Left kidney (tissue), 2 donors: ENCODE results near the gene FGF12. TPM values are rescaled to one million over a fixed set of nuclear protein-coding genes. Genes with fewer than 3 reads are reported as not detected.

Source experiments
- DNase-seq: peaks from one replicate; pipeline ENCODE4 v3.0.0-alpha.2; 2013
- polyA plus RNA-seq: library from polyadenylated mRNA; unstranded; fragments of 120-200 nt; gene quantifications from one replicate; pipeline ENCODE4 v1.2.1, GENCODE V29; 2013; ENCODE audit not compliant: insufficient read length

Gene FGF12
- polyA plus RNA-seq, 1 donor = 7.0 TPM

DNA sequence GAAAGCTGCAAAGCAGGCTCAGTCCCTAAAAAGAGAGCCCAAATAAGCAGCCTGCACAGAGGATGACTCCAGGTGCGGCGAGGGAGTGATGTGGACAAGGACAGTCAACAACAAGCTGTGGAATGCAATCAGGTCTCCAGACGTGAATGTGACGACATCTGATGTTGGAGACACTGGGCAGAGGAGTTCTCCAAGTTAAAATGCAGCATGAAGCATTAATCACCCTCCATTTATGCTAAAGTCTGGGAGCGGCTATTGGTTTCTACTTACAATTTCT, 316.7 kb downstream of the FGF12 start:
- no peak for DNase-seq

GRCh38 chr3:192409838-192410683, 317.3 kb downstream of the FGF12 start:
- DNase-seq = peak; percentile 46

DNA sequence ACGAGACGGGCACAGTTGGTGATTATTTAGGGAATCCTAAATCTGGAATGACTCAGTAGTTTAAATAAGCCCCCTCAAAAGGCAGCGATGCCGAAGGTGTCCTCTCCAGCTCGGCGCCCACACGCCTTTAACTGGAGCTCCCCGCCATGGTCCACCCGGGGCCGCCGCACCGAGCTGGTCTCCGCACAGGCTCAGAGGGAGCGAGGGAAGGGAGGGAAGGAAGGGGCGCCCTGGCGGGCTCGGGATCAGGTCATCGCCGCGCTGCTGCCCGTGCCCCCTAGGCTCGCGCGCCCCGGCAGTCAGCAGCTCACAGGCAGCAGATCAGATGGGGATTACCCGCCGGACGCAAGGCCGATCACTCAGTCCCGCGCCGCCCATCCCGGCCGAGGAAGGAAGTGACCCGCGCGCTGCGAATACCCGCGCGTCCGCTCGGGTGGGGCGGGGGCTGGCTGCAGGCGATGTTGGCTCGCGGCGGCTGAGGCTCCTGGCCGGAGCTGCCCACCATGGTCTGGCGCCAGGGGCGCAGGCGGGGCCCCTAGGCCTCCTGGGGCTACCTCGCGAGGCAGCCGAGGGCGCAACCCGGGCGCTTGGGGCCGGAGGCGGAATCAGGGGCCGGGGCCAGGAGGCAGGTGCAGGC, 318.0 kb downstream of the FGF12 start:
- DNase-seq = peak; percentile 26

DNA sequence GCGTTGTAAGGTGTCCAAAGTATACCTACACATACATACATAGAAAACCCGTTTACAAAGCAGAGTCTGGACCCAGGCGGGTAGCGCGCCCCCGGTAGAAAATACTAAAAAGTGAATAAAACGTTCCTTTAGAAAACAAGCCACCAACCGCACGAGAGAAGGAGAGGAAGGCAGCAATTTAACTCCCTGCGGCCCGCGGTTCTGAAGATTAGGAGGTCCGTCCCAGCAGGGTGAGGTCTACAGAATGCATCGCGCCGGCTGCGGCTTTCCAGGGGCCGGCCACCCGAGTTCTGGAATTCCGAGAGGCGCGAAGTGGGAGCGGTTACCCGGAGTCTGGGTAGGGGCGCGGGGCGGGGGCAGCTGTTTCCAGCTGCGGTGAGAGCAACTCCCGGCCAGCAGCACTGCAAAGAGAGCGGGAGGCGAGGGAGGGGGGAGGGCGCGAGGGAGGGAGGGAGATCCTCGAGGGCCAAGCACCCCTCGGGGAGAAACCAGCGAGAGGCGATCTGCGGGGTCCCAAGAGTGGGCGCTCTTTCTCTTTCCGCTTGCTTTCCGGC, 318.6 kb downstream of the FGF12 start:
- peak; percentile 39 for DNase-seq

DNA sequence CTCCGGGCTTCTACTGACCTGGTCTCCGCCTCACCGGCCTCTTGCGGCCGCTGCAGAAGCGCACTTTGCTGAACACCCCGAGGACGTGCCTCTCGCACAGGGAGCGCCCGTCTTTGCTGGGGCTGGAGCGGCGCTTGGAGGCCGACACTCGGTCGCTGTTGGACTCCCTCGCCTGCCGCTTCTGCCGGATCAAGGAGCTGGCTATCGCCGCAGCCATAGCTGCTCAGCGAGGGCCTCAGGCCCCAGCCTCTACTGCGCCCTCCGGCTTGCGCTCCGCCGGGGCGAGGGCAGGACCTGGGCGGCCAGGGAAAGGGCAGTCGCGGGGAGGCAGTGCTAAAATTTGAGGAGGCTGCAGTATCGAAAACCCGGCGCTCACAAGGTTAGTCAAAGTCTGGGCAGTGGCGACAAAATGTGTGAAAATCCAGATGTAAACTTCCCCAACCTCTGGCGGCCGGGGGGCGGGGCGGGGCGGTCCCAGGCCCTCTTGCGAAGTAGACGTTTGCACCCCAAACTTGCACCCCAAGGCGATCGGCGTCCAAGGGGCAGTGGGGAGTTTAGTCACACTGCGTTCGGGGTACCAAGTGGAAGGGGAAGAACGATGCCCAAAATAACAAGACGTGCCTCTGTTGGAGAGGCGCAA, 319.2 kb downstream of the FGF12 start:
- DNase-seq = peak; percentile 43

DNA sequence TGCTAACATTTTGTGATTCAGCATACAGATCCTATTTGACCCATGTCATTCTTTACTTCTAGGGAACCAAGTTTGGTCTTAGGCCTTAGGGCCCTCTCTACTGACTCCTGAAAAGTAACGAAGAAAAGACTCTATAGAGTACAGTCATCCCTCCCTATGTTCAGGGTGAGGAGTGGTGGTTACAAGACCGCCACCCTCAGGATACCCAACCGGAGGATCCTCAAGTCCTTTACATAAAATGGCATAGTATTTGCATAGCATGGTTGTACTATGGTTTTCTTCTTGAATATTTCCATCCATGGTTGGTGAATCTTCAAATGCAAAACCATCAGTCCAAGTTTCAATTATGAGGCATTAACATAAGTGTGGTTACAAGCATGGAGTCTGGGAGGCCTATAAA, 327.6 kb downstream of the FGF12 start:
- no peak for DNase-seq

GRCh38 chr3:192397012-192397411, 330.3 kb downstream of the FGF12 start:
- no peak for DNase-seq

GRCh38 chr3:192395506-192395905, 331.8 kb downstream of the FGF12 start:
- no peak for DNase-seq

DNA sequence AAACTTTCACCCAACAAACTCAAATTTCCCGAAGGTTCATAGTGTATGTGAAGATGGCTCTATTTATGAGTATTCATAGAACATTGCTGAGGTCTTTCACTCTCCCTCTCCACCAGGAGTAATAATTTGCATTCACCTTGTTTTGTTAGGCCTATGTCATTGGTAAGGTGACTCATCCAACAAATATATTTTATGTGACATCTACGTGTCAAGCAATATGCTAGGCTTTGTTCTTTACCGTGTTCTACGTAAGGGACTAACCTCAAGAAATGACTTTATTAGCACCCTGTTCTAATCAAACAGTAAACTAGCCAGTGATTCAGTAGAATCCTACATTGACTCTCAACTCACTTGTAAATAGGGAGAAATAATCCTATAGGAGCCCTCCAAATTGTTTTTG, 334.4 kb downstream of the FGF12 start:
- no peak for DNase-seq

- no peak for DNase-seq
These were observed 344.5 kb downstream of the FGF12 start for GRCh38 chr3:192382861-192383260.

GRCh38 chr3:192373586-192373985, 353.8 kb downstream of the FGF12 start:
- no peak for DNase-seq

DNA sequence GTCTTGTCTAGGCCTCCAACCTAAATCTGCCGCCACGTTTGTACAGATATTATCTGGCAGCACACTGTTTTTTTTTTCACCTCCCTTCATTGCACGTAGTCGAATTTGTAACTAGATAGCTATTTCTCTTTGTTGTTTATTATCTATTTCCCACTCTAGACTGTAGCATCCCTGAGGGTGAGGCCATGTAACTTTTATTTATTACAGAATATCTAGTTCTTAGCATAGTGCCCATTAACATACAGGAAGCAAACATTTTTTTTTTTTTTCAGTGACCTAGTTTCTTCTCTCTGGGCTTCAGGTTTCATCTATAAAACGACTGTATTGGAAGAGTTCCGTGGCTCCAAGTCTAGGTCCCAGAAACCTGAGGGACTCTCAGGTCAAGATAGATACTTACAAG, 354.3 kb downstream of the FGF12 start:
- no peak for DNase-seq

- DNase-seq = no peak
These were observed 354.7 kb downstream of the FGF12 start for GRCh38 chr3:192372616-192373015.

DNA sequence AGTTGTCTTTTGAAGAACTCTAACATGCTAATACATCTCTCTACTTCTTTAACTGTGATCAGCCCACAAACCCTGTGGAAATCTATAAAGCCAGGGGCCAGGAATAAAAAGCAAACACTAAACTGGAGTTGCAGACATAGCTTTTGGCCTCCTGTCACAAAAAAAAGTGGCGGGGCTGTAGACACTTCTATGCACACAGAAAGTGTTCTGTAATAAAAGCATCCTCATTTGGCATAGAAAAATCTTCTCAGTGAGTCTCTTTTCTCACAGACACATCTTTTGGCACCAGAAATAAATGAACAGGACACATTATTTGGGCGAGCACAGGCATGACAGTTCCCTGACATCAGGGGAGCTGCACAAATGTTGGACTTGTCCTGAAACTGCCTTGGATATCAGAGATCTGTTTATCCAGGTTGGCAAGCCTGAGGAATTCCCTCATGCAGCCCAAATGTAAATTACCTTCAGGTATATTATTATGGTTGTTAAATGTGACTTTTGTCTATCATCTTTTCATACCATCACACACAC, 355.4 kb downstream of the FGF12 start:
- DNase-seq = no peak

- no peak for DNase-seq
These were observed 359.7 kb downstream of the FGF12 start for GRCh38 chr3:192367616-192368015.

GRCh38 chr3:192366916-192367315, 360.4 kb downstream of the FGF12 start:
- DNase-seq = no peak

DNA sequence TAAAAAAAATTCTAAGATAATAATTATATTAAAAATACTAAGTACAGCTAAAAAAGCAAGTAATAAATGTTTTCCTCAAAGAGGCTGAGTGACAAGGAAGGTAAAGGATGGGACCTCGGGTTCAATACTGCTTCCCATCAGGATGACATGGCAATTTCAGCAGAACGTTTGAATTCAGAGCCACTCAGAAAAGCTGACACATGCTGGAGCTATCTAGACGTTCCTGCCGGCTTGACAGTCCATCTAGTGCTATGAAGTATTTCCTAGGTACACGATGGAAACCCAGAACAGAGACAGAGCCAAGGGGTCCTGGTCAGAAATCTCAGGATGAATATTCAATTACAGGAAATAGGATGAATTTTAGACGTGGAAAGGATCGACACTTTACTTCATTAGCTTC, 361.8 kb downstream of the FGF12 start:
- no peak for DNase-seq

GRCh38 chr3:192364316-192364715, 363.0 kb downstream of the FGF12 start:
- no peak for DNase-seq

GRCh38 chr3:192354687-192355086, 372.7 kb downstream of the FGF12 start:
- DNase-seq = no peak

DNA sequence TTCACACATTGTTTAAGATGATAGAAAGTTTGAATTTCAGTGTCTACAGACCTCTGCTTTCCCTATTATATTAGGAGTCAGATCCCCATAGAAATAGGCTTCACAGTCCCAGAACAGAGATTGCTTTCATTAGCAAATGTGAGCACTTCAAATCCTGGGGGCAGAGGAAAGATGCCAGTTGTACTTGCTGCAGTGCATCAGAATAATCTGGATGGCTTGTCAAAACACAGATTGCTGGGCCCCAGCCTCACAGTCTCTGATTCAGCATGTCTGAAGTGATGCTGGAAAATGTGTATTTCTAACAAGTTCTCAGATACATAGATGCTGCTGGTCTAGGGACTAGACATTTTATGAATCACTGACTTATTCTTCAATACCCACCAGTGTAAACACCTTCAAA, 375.2 kb downstream of the FGF12 start:
- no peak for DNase-seq

DNA sequence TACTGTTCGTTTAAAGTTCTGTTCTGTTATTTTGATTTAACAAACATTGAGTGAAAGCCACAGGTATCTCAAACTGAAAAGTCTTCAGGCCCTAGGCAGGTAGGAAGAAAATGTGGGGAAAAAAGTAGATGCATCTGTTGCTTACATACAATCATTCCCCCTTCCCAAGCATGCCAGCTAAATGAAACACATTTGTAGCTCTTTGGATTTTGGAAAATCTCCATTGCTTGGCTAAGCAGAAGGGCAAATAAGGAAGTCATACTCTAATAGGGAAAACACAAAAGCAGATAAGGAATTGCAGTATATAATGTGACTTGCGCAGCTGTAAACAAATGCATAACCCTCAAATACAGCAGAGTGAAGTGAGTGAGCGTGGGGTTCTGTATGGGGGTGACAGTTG, 375.9 kb downstream of the FGF12 start:
- no peak for DNase-seq

DNA sequence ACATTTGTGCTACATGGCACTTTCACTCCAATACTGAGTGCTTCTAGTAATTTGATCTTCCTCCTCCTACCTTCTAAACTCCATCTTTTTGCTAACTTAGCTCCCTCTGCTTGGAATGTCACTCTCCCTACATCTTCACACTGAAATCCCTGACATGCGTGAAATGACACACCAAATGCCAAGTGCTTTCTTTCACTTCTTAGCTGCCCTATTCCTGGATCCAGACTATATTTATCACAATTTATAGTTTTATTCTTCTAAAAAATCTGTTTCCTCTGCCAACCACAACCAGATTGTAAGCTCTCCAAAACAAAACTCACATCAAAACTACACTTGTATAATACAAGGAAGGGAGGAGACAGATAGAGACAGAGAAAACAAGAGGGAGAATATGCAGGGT, 387.3 kb downstream of the FGF12 start:
- no peak for DNase-seq

- no peak for DNase-seq
These were observed 388.1 kb downstream of the FGF12 start for GRCh38 chr3:192339214-192339613.
